B cell (primary cell): Measurements from ENCODE around the gene NOXA1. TPM values are rescaled to one million over a fixed set of nuclear protein-coding genes. Genes with fewer than 3 reads are reported as not detected.

ENCODE experiments used
- ATAC-seq: fragments of 200-7000 bp; cut with Tn5 transposase; one replicate; pipeline ENCODE4 v1.10.0; 2021; ENCODE audit warnings: low read depth, mild to moderate bottlenecking, moderate number of reproducible peaks, moderate library complexity
- CTCF ChIA-PET: fragments of 350-600 bp; sonication (Branson Sonifier 250); formaldehyde crosslinking; loops from one replicate; lab custom pipeline; 2021; ENCODE audit warnings: antibody characterized with exemption, inconsistent platforms; lab: Charles Lee
- POLR2A ChIA-PET: fragments of 350-600 bp; sonication (Branson Sonifier 250); formaldehyde crosslinking; loops from one replicate; lab custom pipeline; 2021; ENCODE audit warnings: antibody characterized with exemption; lab: Charles Lee
- DNase-seq: peaks from one replicate; pipeline ENCODE4 v3.0.0; 2013
- H2AFZ ChIP-seq: 2 replicates; pipeline ENCODE4 v1.6.1; 2012; ENCODE audit warnings: mild to moderate bottlenecking, low read depth, low read length; ENCODE audit not compliant: insufficient read depth, poor library complexity, severe bottlenecking
- H3K27ac ChIP-seq, 2 donors: 1 replicate in 1 of 2; 2 replicates in 1 of 2; pipeline ENCODE4 v1.5.1; 2012 to 2013; ENCODE audit warnings: low read length in 2 of 2, mild to moderate bottlenecking in 2 of 2, moderate library complexity in 1 of 2
- H3K27me3 ChIP-seq, 4 experiments: fragments of 200-600 bp in 1 of 4; sonication (generic) in 1 of 4; replicated peaks in 1 of 4; 1 replicate in 2 of 4; 2 replicates in 2 of 4; pipeline versions ENCODE4 v1.6.1 to v1.7.0; 2013 to 2016; ENCODE audit warnings: low read length in 3 of 4, mild to moderate bottlenecking in 2 of 4, mixed read lengths in 1 of 4, moderate library complexity in 1 of 4; ENCODE audit not compliant: insufficient read depth in 4 of 4, control insufficient read depth in 3 of 4; ENCODE audit errors: control extremely low read depth in 1 of 4
- H3K36me3 ChIP-seq, 2 experiments: replicated peaks in 1 of 2; 1 replicate in 1 of 2; 2 replicates in 1 of 2; pipeline versions ENCODE4 v1.6.1 to v1.7.1; 2013; ENCODE audit warnings: low read length in 1 of 2; ENCODE audit not compliant: insufficient read depth in 2 of 2, control insufficient read depth in 1 of 2; ENCODE audit errors: control extremely low read depth in 1 of 2, extremely low read depth in 1 of 2
- H3K4me1 ChIP-seq, 2 donors: fragments of 200-600 bp in 1 of 2; sonication (generic) in 1 of 2; 1 replicate in 1 of 2; 2 replicates in 1 of 2; pipeline versions ENCODE4 v1.5.1 to v1.6.1; 2013 to 2017; ENCODE audit warnings: low read length in 2 of 2; ENCODE audit not compliant: control insufficient read depth in 2 of 2, insufficient read depth in 2 of 2
- H3K4me2 ChIP-seq: replicated peaks from 2 replicates; pipeline ENCODE3; 2012; ENCODE audit warnings: mild to moderate bottlenecking, low read depth, low read length; ENCODE audit not compliant: poor library complexity, severe bottlenecking
- H3K4me3 ChIP-seq, 5 experiments: fragments of 200-600 bp in 1 of 5; sonication (generic) in 1 of 5; 1 replicate in 3 of 5; 2 replicates in 2 of 5; pipeline versions ENCODE4 v1.5.1 to v1.7.0; 2011 to 2016; ENCODE audit warnings: low read length in 4 of 5, mild to moderate bottlenecking in 4 of 5, low read depth in 2 of 5, control low read depth in 1 of 5, moderate library complexity in 1 of 5; ENCODE audit not compliant: insufficient read depth in 1 of 5; ENCODE audit errors: control extremely low read depth in 1 of 5, extremely low read depth in 1 of 5
- H3K79me2 ChIP-seq: fragments of 200-600 bp; sonication (generic); one replicate; pipeline ENCODE4 v1.6.0; 2016; ENCODE audit warnings: low read length; ENCODE audit not compliant: control insufficient read depth, insufficient read depth
- H3K9ac ChIP-seq: fragments of 200-600 bp; sonication (generic); 2 replicates; pipeline ENCODE4 v1.6.1; 2017; ENCODE audit warnings: mild to moderate bottlenecking, low read length, moderate library complexity
- H3K9me3 ChIP-seq, 3 donors: one replicate each; pipeline versions ENCODE4 v1.6.1 to v1.7.1; 2013; ENCODE audit warnings: low read length in 2 of 3; ENCODE audit not compliant: control insufficient read depth in 2 of 3, insufficient read depth in 1 of 3; ENCODE audit errors: control extremely low read depth in 1 of 3
- H4K20me1 ChIP-seq: 2 replicates; pipeline ENCODE4 v1.6.0; 2012; ENCODE audit warnings: mild to moderate bottlenecking, low read length; ENCODE audit not compliant: insufficient read depth, control insufficient read depth, poor library complexity, severe bottlenecking
- H3K27ac Mint-ChIP-seq: one replicate; pipeline ENCODE4 v1.8.0; 2021; ENCODE audit warnings: mixed read lengths
- H3K27me3 Mint-ChIP-seq: one replicate; pipeline ENCODE4 v1.8.0; 2021; ENCODE audit warnings: mixed read lengths
- H3K4me1 Mint-ChIP-seq: one replicate; pipeline ENCODE4 v1.8.0; 2021; ENCODE audit warnings: mixed read lengths
- H3K4me3 Mint-ChIP-seq: one replicate; pipeline ENCODE4 v1.8.0; 2021; ENCODE audit warnings: mixed read lengths
- H3K9me3 Mint-ChIP-seq: one replicate; pipeline ENCODE4 v1.8.0; 2022; ENCODE audit warnings: mixed read lengths; ENCODE audit not compliant: insufficient read depth
- CTCF ChIP-seq: fragments of 200-600 bp; IDR thresholded peaks from one replicate; pipeline ENCODE4 v1.8.0; 2022; ENCODE audit warnings: antibody characterized with exemption, mild to moderate bottlenecking
- EZH2 ChIP-seq: IDR thresholded peaks from 2 replicates; pipeline ENCODE4 v1.6.1; 2012; ENCODE audit warnings: borderline replicate concordance, low read depth, mild to moderate bottlenecking, moderate library complexity, low read length; ENCODE audit not compliant: insufficient read depth, poor library complexity, severe bottlenecking
- WGBS: methylation state at CpG from one replicate; pipeline ENCODE4 v1.1.5; 2013; ENCODE audit warnings: missing lambda C conversion rate; ENCODE audit not compliant: insufficient coverage; 5-methylcytosine and 5-hydroxymethylcytosine counted together
- intact Hi-C: fragments of 100-400 bp; cut with micrococcal nuclease; formaldehyde crosslinking; loops from one replicate; pipeline ENCODE4 v1.10.0; 2022
- polyA plus RNA-seq: library from polyadenylated mRNA; depleted of rRNA; stranded (reverse); fragments of >200 nt; gene quantifications from 2 replicates; pipeline ENCODE4 v1.2.3, GENCODE V29; 2012
- total RNA-seq, 2 donors: library from RNA; stranded (reverse); fragments of 120-200 nt in 1 of 2; gene quantifications; 1 replicate in 1 of 2; 2 replicates in 1 of 2; pipeline versions ENCODE4 v1.2.3 to v1.2.4, GENCODE V29; 2013 to 2022

Gene NOXA1
- total and polyA plus RNA-seq, 2 donors (not counting 1 experiment from before 2014, with no cell fraction given), result 5.7 to 7.7 TPM

GRCh38 chr9:137375321-137376058, 47.7 kb upstream of the NOXA1 start:
- Mint-ChIP-seq H3K27me3 (no peaks in the 10 kb centered on the region), H3K9me3 (no peaks in the 10 kb centered on the region), H3K27ac (no peak overlapping the region), H3K4me3 (no peak overlapping the region), H3K4me1 (no peaks in the 10 kb centered on the region)
- no peaks in the 10 kb centered on the region for H3K27me3 ChIP-seq
- no peaks in the 10 kb centered on the region for H4K20me1 ChIP-seq
- H3K4me3 ChIP-seq, result no peak overlapping the region
- no peak overlapping the region for H3K4me2 ChIP-seq
- H3K4me1 ChIP-seq, result no peaks in the 10 kb centered on the region
- TF ChIP-seq CTCF (no peak), EZH2 (no peak)
- WGBS, result 96% methylated on average over 6 of the region's 11 CpGs
- ChIA-PET POLR2A (no interaction called here), CTCF (interaction anchor here (0.5 kb wide), 1 partner anchor 351 kb away, joined by 3 read pairs; no protein-coding TSS in a partner anchor)
- DNase-seq (no peak), ATAC-seq (no peak)
- H3K27ac ChIP-seq, result no peak overlapping the region
- no peak overlapping the region for H2AFZ ChIP-seq
- intact Hi-C loops, result no loop called here
- no peaks in the 10 kb centered on the region for H3K36me3 ChIP-seq
- no peaks in the 10 kb centered on the region for H3K79me2 ChIP-seq
- H3K9me3 ChIP-seq, result peaks cover 0 to 10% (median 3%) of the 10 kb centered on the region in 3 donors
- no peak overlapping the region for H3K9ac ChIP-seq

- Histone ChIP-seq H3K27me3 (no peaks in the 10 kb centered on the region), H3K9me3 (peaks cover 0 to 10% (median 3%) of the 10 kb centered on the region in 3 donors), H3K36me3 (no peaks in the 10 kb centered on the region), H4K20me1 (no peaks in the 10 kb centered on the region), H3K4me1 (no peaks in the 10 kb centered on the region), H2AFZ (no peak overlapping the region), H3K4me2 (no peak overlapping the region), H3K79me2 (no peaks in the 10 kb centered on the region), H3K9ac (no peak overlapping the region), H3K27ac (no peak overlapping the region), H3K4me3 (no peak overlapping the region)
- no peak overlapping the region for H3K4me3 Mint-ChIP-seq
- H3K27me3 Mint-ChIP-seq, result no peaks in the 10 kb centered on the region
- H3K27ac Mint-ChIP-seq, result no peak overlapping the region
- POLR2A ChIA-PET, result no interaction called here
- CTCF ChIA-PET, result no interaction called here
- DNase-seq (no peak), ATAC-seq (no peak)
- no peaks in the 10 kb centered on the region for H3K9me3 Mint-ChIP-seq
- no peaks in the 10 kb centered on the region for H3K4me1 Mint-ChIP-seq
- TF ChIP-seq EZH2 (no peak), CTCF (no peak)
- WGBS, result 99% methylated on average over 9 of the region's 12 CpGs
- intact Hi-C loops, result no loop called here
Measured at GRCh38 chr9:137376386-137376785, 46.8 kb upstream of the NOXA1 start.
